HG03175 (cell line): Measurements from ENCODE around the gene OR52K1.

Experiments used
- ATAC-seq: cut with Tn5 transposase; IDR thresholded peaks from one replicate; pipeline ENCODE4 v1.9.1; 2021; ENCODE audit warnings: mild to moderate bottlenecking, moderate library complexity; ENCODE audit not compliant: unreplicated experiment

Gene OR52K1

DNA sequence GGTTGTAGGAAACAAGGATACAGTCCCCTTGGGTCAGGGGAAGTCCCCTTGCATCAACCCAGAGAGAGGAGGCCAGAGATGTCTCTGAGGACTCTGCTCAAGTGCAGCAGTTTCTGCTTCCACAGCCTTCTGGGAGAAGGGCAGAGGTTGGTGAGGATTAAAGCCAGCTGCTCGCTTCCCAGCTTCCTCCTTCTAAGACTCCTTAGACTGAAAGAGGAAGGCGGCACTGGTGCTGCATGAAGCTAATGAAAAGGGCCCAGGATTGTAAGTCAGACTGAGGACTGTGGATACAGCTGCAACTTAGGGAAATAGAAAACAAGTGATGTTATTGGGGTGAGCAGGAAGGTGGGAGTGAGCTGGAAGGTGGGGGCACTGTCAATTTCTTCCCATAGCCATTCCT lies at the start of gene OR52K1:
Gene OR52K1, plus strand, starts transcription at position 202 of the 400 bp plus-strand sequence. CDS start 6,255 bp downstream, outside the sequence.
- ATAC-seq = no peak

DNA sequence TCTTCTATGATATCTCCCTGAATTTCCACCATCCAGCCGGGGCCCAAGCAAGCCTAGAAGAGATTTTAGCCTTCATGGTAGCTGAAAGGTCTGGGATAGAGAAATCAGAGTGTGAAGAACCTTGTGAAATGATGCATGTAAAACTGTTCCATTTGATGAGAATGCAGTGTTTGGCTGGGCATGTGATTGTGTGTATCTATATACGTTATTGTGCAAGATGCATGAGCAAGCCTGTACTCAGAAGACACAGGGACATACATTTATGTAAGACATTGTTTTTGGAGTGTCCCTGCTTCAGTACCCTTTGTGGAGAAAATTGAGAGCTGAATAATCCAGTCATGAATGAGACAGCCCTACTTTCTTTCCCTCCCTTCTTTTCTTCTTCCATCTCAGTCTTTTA lies 48.6 kb upstream of the OR52K1 start:
- no peak for ATAC-seq

- ATAC-seq = no peak
Measured at GRCh38 chr11:4436411-4436810, 46.0 kb upstream of the OR52K1 start.

DNA sequence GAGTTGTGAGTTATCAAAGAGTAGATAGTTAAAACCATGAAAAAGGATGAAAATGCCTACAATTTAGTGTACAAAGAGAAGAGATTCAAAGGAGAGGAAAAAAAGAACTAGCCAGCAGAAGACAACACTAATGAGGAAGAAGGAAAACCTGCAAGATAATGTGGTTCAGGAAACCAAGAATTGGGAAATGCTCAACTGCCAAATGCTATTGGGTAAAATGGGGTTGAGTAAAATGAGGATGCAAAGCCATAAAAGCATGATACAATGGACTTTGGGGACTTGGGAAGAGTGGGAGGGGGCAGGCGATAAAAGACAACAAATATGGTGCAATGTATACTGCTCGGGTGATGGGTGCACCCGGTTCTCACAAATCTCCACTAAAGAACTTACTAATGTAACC lies 40.9 kb upstream of the OR52K1 start:
- ATAC-seq = no peak

DNA sequence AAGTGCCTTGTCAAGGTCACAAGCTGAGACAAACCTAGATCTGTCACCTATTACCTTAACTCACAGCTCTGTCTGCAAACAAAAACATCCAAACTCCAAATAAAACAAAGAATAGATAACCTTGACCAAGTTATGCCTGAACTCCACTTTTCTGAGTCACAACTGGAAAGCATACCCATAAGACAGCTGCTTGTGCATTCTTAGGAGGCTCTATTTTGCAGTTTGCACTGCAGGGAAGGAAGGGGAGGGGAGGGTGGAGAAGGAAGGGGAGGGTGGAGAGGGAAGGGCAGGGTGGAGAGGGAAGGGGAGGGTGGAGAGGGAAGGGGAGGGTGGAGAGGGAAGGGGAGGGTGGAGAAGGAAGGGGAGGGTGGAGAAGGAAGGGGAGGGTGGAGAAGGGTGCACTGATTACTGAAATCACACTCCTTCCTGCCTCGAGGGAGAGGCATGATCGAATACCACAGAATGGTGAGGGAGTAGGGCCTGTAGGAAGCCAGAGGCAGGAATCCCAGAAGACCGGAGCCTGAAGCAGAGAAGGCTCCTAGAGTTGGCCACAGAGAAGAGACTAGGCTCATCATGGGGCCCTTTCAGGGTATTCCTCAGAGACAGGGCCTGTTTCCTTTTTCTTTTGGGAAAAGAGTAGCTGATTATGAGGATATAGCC lies 39.1 kb upstream of the OR52K1 start:
- ATAC-seq = no peak

DNA sequence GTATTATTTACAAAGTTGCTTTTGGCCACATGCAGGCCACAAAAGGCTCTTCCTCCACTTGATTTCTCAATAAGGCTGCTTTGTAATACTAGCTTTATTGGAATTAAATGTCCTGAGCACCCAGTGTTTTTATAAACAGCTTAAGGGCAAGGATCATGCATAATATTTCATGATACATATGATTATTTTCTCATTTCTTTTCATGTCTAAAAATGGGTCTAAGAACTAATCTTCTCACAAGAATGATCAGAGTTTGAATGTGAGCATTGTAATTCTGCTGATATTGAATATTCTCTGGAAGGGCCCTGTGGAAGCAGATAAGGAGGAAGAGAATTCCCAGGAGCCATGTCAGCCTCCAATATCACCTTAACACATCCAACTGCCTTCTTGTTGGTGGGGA lies 33.5 kb upstream of the OR52K1 start, which contains the start of gene OR52K2:
Gene OR52K2, plus strand, starts transcription at position 301 of the 400 bp plus-strand sequence. Its CDS starts 45 bp downstream, at position 346.
- no peak for ATAC-seq

DNA sequence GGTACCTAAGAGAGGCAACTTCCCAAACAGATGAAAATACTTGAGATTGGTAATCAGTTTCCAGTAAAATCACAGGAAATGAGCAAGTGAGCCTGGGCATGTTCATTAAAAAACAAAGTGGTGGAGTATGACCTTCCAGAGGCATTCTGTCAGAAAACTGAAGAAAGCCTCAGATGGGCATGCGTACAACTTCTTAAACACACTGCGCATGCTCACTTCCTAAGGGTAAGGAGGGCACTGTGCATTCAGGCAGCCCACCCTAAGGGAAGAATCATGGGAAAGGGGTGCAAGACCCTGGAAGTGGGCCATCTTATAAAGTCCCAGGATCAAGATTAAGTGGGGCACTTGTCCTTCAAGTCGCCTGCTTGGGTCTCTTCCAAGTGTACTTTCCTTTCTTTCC lies 29.3 kb upstream of the OR52K1 start:
- ATAC-seq = no peak

GRCh38 chr11:4454021-4454420 lies 28.4 kb upstream of the OR52K1 start:
- no peak for ATAC-seq

- no peak for ATAC-seq
Measured at GRCh38 chr11:4455419-4455818, 27.0 kb upstream of the OR52K1 start.

DNA sequence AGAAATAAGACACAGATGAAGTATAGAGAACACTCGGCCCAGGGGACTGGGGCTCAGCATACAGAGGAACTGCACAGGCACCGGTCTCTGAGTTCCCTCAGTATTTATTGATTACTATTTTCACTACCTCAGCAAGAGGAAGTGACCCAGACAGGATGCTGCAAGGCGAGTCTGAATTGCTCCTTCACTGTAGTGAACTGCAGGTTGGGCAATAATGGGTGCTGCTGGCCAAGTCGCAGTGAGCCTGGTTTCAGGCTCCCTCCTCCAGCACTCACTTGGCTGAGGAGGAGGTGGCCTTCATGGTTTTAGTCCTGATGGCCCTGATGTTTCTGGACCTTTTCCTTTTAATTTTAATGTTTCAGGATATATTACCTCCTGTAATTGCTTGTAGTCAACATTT lies 22.9 kb upstream of the OR52K1 start:
- peak; percentile 90 for ATAC-seq

GRCh38 chr11:4460151-4460550 lies 22.3 kb upstream of the OR52K1 start:
- ATAC-seq = no peak

- no peak for ATAC-seq
Measured at GRCh38 chr11:4464216-4465159, 18.0 kb upstream of the OR52K1 start.

DNA sequence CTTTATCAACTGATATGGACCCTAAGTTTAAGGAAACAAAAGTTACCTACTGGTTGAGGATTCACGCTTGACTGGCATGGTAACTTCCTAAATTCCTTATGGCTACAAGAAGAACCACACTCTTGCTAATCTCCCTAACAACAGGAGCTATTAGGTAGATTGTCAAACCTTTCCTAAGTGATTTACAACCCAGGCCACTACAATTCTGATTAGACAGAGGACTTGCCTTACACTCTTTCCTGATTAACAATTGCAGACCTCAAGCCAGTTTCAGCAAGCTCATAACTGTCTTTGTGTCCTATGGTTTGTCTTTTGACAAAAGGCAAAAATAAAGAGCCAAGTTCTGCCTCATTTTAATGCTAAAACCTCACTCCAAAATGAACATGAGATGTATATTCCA lies 17.0 kb upstream of the OR52K1 start:
- ATAC-seq = no peak

GRCh38 chr11:4466131-4466870 lies 16.1 kb upstream of the OR52K1 start:
- ATAC-seq = no peak

DNA sequence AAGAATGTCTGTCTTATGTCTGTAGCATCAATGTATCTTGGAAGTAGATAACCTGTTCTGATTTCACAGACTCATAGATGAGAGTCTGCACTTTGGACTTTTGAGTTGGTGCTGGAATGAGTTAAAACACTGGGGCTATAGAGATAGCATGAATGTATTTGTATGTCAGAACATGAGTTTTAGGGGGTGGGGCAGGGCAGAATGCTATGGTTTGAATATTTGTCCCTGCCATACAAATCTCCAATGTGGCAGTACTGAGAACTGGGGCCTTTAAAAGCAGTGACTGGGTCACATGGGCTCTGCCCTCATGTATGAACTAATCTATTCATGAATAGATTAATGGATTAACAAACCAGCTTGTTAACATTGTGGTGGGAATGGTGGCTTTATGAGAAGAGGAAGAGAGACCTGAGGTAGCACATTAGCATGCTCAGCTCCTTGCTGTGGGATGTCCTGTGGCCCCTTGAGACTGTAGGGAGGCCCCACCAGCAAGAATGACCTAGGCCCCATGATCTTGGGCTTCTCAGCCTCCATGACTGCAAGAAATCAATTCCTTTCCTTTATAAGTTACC lies 15.5 kb upstream of the OR52K1 start:
- peak; percentile 65 for ATAC-seq

DNA sequence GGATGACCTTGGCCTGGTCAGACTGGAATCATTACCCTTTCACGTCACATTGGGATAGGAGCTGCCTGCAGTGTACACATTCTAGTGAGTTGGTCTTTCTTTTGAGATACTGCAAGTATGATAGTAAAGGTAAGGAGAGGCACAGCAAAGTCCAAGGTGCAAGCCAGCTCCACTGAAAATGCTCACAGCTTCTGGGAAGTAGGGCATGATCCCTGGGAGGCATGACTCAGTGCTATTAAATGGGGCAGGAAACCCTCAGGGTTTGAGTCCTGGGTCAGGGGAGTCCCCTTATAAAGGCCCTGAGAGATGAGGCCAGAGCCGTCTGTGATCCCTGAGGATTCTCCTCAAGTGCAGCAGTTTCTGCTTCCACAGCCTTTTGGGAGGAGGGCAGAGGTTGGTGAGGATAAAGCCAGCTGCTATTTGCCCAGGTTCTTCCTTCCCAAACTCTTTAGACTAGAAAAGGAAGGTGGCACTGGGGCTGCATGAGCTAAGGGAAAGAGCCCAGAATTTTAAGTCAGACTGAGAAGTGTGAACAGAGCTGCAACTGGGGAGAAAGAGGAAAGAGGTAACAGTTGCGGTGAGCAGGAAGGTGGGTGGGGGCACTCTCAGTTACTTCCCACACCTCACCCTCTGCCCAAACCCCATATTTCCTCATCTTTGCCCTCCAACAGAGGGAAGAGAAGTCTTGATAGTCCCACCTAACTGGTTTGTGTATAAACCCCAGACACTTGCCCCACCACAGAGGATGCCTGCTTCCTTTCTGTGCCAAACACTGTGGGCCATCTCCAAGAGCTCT lies 14.4 kb upstream of the OR52K1 start:
- no peak for ATAC-seq

DNA sequence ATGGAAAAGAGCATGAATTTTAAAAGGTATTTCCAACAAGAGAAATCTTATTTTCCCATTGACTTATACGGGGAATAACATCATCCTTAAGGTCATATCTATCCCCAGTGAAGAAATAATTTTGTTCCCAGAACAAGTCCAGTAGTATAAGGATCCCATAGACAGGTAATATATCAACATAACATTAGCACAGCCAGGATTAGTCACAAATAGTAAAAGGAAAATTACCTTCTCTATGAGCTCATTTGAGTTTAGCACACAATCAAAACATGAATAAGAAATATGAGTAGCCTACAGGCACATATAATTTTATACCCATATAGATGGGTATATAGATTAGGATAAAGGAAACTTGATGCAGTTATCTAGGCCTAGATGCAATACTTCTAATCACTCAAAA lies 2.8 kb upstream of the OR52K1 start:
- ATAC-seq = no peak

DNA sequence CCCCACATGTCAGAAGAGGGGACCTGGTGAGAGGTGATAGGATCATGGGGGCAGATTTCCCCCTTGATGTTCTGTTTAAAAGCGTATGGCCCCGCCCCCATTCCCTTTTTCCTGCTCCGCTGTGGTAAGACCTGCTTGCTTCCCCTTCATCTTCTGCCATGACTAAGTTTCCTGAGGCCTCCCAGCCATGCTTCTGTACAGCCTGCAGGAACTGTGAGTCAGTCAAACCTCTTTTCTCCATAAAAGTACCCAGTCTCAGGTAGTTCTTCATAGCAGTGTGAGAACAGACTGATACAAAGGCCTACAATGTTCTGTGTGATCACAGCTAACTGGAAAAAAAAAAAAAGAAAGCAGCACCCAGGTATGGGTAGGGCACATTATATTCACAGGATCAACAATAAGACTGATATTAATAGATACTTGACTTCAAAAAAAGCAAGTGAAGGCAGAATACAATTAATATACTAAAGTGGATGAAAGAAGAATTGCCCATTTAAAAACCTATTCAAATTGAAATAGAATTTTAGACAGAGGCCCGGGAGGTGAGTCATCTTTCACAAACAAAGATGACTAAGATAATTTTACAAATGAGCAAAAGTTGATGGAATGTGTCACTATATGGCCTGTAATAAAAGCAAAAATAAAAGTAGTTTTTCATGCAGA lies 1.7 kb upstream of the OR52K1 start:
- ATAC-seq = no peak

- ATAC-seq = no peak
Measured at GRCh38 chr11:4481240-4481582, 1.2 kb upstream of the OR52K1 start.

- ATAC-seq = no peak
Measured at GRCh38 chr11:4484310-4484709, 1.9 kb downstream of the OR52K1 start.
